Activated T-cell treated with anti-CD3 and anti-CD28 coated beads for 1 hour (primary cell): ENCODE results near the gene SHISA6.

ENCODE experiments used
- DNase-seq: peaks from one replicate; pipeline ENCODE4 v3.0.0-alpha.2; 2020; ENCODE audit warnings: low read depth

SHISA6 gene

GRCh38 chr17:11598274-11599221, 357.5 kb downstream of the SHISA6 start, which contains the start of gene DNAH9:
Gene DNAH9, plus strand, starts transcription at chr17:11598470. Its CDS starts 29 bp downstream, at chr17:11598499.
- no peak for DNase-seq

GRCh38 chr17:11601661-11602060, 360.6 kb downstream of the SHISA6 start:
- no peak for DNase-seq

DNA sequence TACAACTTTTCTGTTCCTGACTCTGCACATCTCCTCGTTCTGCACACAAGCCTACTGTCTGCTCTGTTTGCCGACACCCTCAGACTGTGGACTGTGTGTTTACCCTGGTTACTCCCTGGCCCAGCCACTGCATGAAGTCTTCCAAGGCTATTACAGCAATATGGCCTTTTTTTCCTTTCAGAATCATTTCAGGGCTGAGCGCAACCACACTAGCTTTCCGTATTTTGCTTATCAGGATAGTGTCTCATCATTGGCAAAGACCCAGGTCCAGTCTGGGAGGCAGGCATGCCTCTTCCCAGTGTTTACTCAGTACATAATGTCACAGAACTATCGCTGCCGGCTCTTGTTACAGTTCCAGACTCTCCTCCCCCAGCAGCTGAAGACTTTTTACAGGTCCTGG, 367.4 kb downstream of the SHISA6 start:
- no peak for DNase-seq

DNA sequence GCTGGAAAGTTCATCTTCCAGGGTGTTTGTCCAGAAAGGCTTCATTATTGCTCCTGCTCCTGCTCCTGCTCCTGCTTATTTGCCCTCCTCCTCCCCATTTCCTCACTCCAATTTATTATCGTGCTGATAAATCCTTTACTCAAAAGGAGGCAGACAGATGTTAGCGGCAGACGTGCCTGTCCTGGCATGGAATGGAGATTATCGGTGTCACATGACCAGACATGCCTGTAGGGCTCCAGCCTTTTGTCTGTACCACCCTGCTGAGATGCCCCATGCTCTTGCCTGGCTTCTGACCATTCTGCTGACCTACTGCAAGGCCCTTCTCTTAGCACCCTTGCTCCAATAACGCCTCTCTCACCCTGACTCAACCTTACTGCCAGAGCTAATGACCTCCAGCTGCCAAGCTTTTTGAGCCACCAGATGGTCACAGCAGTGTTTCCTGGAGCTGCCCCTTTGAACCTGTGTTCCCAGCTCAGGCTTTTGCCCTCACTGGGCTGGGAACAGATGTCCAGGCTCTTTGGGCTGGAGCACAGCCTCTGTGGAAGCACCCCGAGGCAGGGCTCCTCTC, 370.1 kb downstream of the SHISA6 start:
- no peak for DNase-seq

GRCh38 chr17:11612956-11613355, 371.9 kb downstream of the SHISA6 start:
- no peak for DNase-seq
